HG02938 (cell line): ENCODE results near the gene ARSG.
"Not testable (repeated sequence)": the region's sequence is repeated elsewhere in the genome, so short reads cannot be mapped to it uniquely, and the experiment has no call there.

Experiments
- ATAC-seq: cut with Tn5 transposase; IDR thresholded peaks from one replicate; pipeline ENCODE4 v1.9.1; 2021; ENCODE audit warnings: mild to moderate bottlenecking, moderate library complexity; ENCODE audit not compliant: unreplicated experiment

ARSG gene

GRCh38 chr17:68368387-68368786 is 77.1 kb downstream of the ARSG start:
- no peak for ATAC-seq

- ATAC-seq, result no peak
Measured at GRCh38 chr17:68375566-68375965, 84.3 kb downstream of the ARSG start.

GRCh38 chr17:68376178-68376577 is 84.9 kb downstream of the ARSG start:
- not testable (repeated sequence) for ATAC-seq

GRCh38 chr17:68377771-68378267 is 86.5 kb downstream of the ARSG start:
- ATAC-seq, result no peak

GRCh38 chr17:68378268-68379176 is 87.2 kb downstream of the ARSG start:
- ATAC-seq, result no peak

GRCh38 chr17:68379177-68379510 is 87.8 kb downstream of the ARSG start:
- ATAC-seq, result no peak

GRCh38 chr17:68379692-68380677 is 88.7 kb downstream of the ARSG start:
- ATAC-seq, result no peak

- ATAC-seq, result no peak
Measured at GRCh38 chr17:68381076-68381900, 90.0 kb downstream of the ARSG start.

- no peak for ATAC-seq
Measured at GRCh38 chr17:68382582-68383085, 91.3 kb downstream of the ARSG start.

- ATAC-seq, result no peak
Measured at GRCh38 chr17:68383120-68383442, 91.8 kb downstream of the ARSG start.

GRCh38 chr17:68383443-68384321 is 92.4 kb downstream of the ARSG start:
- ATAC-seq, result no peak

GRCh38 chr17:68384471-68384870 is 93.2 kb downstream of the ARSG start:
- ATAC-seq, result no peak

GRCh38 chr17:68384941-68385340 is 93.6 kb downstream of the ARSG start:
- ATAC-seq, result no peak

GRCh38 chr17:68385490-68386215 is 94.4 kb downstream of the ARSG start:
- ATAC-seq, result no peak

- no peak for ATAC-seq
Measured at GRCh38 chr17:68387435-68388218, 96.3 kb downstream of the ARSG start.

GRCh38 chr17:68389041-68389440 is 97.7 kb downstream of the ARSG start:
- ATAC-seq, result no peak

- no peak for ATAC-seq
Measured at GRCh38 chr17:68390888-68391545, 99.7 kb downstream of the ARSG start.
